GM23338 (cell line): ENCODE results near the gene MRPL34. TPM values are rescaled to one million over a fixed set of nuclear protein-coding genes. Genes with fewer than 3 reads are reported as not detected.

Experiments used
- ATAC-seq: fragments of 200-7000 bp; cut with Tn5 transposase; 3 replicates; pipeline ENCODE4 v1.9.1; 2020
- DNase-seq: peaks from one replicate; pipeline ENCODE4 v3.0.0-alpha.2; 2015; ENCODE audit warnings: low spot score
- H2AFZ ChIP-seq: fragments of 200-600 bp; sonication (generic); 2 replicates; pipeline ENCODE4 v1.8.0; 2016; ENCODE audit warnings: antibody characterized with exemption, mild to moderate bottlenecking, moderate library complexity
- H3F3A ChIP-seq: fragments of 200-600 bp; sonication (generic); replicated peaks from 2 replicates; pipeline ENCODE4 v1.8.0; 2017; ENCODE audit warnings: antibody characterized with exemption, mixed run types, low read depth
- H3K27ac ChIP-seq: fragments of 200-600 bp; sonication (generic); 2 replicates; pipeline ENCODE4 v1.6.1; 2016; ENCODE audit warnings: low read depth
- H3K27me3 ChIP-seq: fragments of 200-600 bp; sonication (generic); 2 replicates; pipeline ENCODE4 v1.8.0; 2016; ENCODE audit warnings: mild to moderate bottlenecking, mixed run types, moderate library complexity; ENCODE audit not compliant: insufficient read depth
- H3K36me3 ChIP-seq: fragments of 200-600 bp; sonication (generic); 2 replicates; pipeline ENCODE4 v1.8.0; 2016; ENCODE audit warnings: mild to moderate bottlenecking; ENCODE audit not compliant: insufficient read depth
- H3K4me1 ChIP-seq: fragments of 200-600 bp; sonication (generic); 2 replicates; pipeline ENCODE4 v1.8.0; 2016; ENCODE audit warnings: mild to moderate bottlenecking, moderate library complexity; ENCODE audit not compliant: insufficient read depth
- H3K4me2 ChIP-seq: fragments of 200-600 bp; sonication (generic); 2 replicates; pipeline ENCODE4 v1.7.1; 2017; ENCODE audit warnings: mixed run types
- H3K4me3 ChIP-seq: fragments of 200-600 bp; sonication (generic); 2 replicates; pipeline ENCODE4 v1.6.1; 2016; ENCODE audit warnings: mixed run types
- H3K79me2 ChIP-seq: fragments of 200-600 bp; sonication (generic); replicated peaks from 2 replicates; pipeline ENCODE4 v1.8.0; 2017; ENCODE audit warnings: mild to moderate bottlenecking; ENCODE audit not compliant: insufficient read depth
- H3K9me2 ChIP-seq: fragments of 200-600 bp; sonication (generic); 2 replicates; pipeline ENCODE4 v1.8.0; 2017; ENCODE audit not compliant: insufficient read depth
- H4K20me1 ChIP-seq: fragments of 200-600 bp; sonication (generic); replicated peaks from 2 replicates; pipeline ENCODE4 v1.8.0; 2017; ENCODE audit warnings: mild to moderate bottlenecking; ENCODE audit not compliant: insufficient read depth
- H3K27ac Mint-ChIP-seq: 2 replicates; pipeline ENCODE4 v1.8.0; 2020; ENCODE audit warnings: inconsistent platforms, mild to moderate bottlenecking, moderate library complexity, mixed read lengths
- H3K27me3 Mint-ChIP-seq: 3 replicates; pipeline ENCODE4 v1.8.0; 2022; ENCODE audit warnings: low read depth, mild to moderate bottlenecking, moderate library complexity, mixed read lengths, inconsistent platforms; ENCODE audit not compliant: insufficient read depth, poor library complexity
- H3K36me3 Mint-ChIP-seq: 3 replicates; pipeline ENCODE4 v1.8.0; 2021; ENCODE audit warnings: low read depth, mild to moderate bottlenecking, inconsistent platforms, moderate library complexity, mixed read lengths
- H3K4me1 Mint-ChIP-seq: 3 replicates; pipeline ENCODE4 v1.8.0; 2020; ENCODE audit warnings: mild to moderate bottlenecking, inconsistent platforms, mixed read lengths
- H3K4me3 Mint-ChIP-seq: 3 replicates; pipeline ENCODE4 v1.8.0; 2021; ENCODE audit warnings: moderate library complexity, mild to moderate bottlenecking, inconsistent platforms, mixed read lengths
- H3K9me3 Mint-ChIP-seq: 3 replicates; pipeline ENCODE4 v1.8.0; 2020; ENCODE audit warnings: moderate library complexity, mild to moderate bottlenecking, inconsistent platforms, mixed read lengths
- CREB1 ChIP-seq: fragments of 250-450 bp; sonication (Bioruptor Pico); IDR thresholded peaks from 2 replicates; pipeline ENCODE4 v1.5.0; 2020; ENCODE audit warnings: low read depth, mild to moderate bottlenecking, moderate library complexity
- EZH2phosphoT487 ChIP-seq: fragments of 200-600 bp; sonication (generic); IDR thresholded peaks from one replicate; pipeline ENCODE4 v1.8.1; 2018; ENCODE audit warnings: antibody characterized with exemption; ENCODE audit not compliant: unreplicated experiment
- JUNB ChIP-seq: IDR thresholded peaks from one replicate; pipeline ENCODE4 v1.6.1; 2016; ENCODE audit warnings: antibody characterized with exemption; ENCODE audit not compliant: unreplicated experiment
- REST ChIP-seq: IDR thresholded peaks from one replicate; pipeline ENCODE4 v1.6.1; 2018; ENCODE audit warnings: antibody characterized with exemption; ENCODE audit not compliant: unreplicated experiment
- STAT1 ChIP-seq: IDR thresholded peaks from one replicate; pipeline ENCODE4 v1.6.1; 2016; ENCODE audit warnings: antibody characterized with exemption; ENCODE audit not compliant: unreplicated experiment
- ZNF331 ChIP-seq: fragments of 250-450 bp; sonication (Bioruptor Pico); IDR thresholded peaks from 2 replicates; pipeline ENCODE4 v1.5.0; 2020; ENCODE audit warnings: low read depth, mild to moderate bottlenecking, moderate library complexity
- polyA plus RNA-seq: library from polyadenylated mRNA; unstranded; fragments of >200 nt; fragmentation: Nextera tagmentation; extraction: Ambion mirVana; gene quantifications from 2 replicates; pipeline ENCODE4 v1.2.1, GENCODE V29; 2016
- total RNA-seq: library from RNA; depleted of rRNA; stranded (reverse); fragments of >200 nt; shearing (Covaris generic); gene quantifications from 2 replicates; pipeline ENCODE4 v1.2.3, GENCODE V29; 2014

MRPL34 gene
- total and polyA plus RNA-seq, 2 experiments from 2014 or later = 59.9 to 266 TPM

- no peak overlapping the region for H3K4me2 ChIP-seq
These were observed 6.8 kb downstream of the MRPL34 start for GRCh38 chr19:17312189-17313113.

GRCh38 chr19:17314007-17314593 is 8.4 kb downstream of the MRPL34 start:
- ATAC-seq (no peak), DNase-seq (no peak)
- peaks cover 10% of the 10 kb centered on the region; the same call in 1 of the 2 replicates for H3K36me3 ChIP-seq
- H3K79me2 ChIP-seq = peaks cover 25% of the 10 kb centered on the region
- H3K27me3 ChIP-seq = no peaks in the 10 kb centered on the region
- H3K27ac ChIP-seq = no peak overlapping the region
- peaks cover 9% of the 10 kb centered on the region for H3K4me1 ChIP-seq
- Mint-ChIP-seq H3K27me3 (peaks cover 18% of the 10 kb centered on the region), H3K27ac (no peak overlapping the region), H3K36me3 (peaks cover 39% of the 10 kb centered on the region), H3K4me3 (no peak overlapping the region), H3K9me3 (no peaks in the 10 kb centered on the region; the same call in 2 of the 3 replicates), H3K4me1 (peaks cover 12% of the 10 kb centered on the region)
- peaks cover 16% of the 10 kb centered on the region for H4K20me1 ChIP-seq
- TF ChIP-seq REST = no peak
- H3K4me2 ChIP-seq = no peak overlapping the region
- H3K4me3 ChIP-seq = no peak overlapping the region
- H2AFZ ChIP-seq = no peak overlapping the region
- peaks cover 8% of the 10 kb centered on the region; the same call in 1 of the 2 replicates for H3F3A ChIP-seq
- no peaks in the 10 kb centered on the region for H3K9me2 ChIP-seq

More at GRCh38 chr19:17312189-17313113, 6.8 kb downstream of the MRPL34 start:
- ATAC-seq (no peak), DNase-seq (no peak)
- Histone ChIP-seq H3K4me3 (no peak overlapping the region), H3K27ac (no peak overlapping the region), H3K27me3 (no peaks in the 10 kb centered on the region), H4K20me1 (peaks cover 16% of the 10 kb centered on the region), H3F3A (peaks cover 14% of the 10 kb centered on the region), H3K79me2 (peaks cover 25% of the 10 kb centered on the region), H2AFZ (no peak overlapping the region), H3K4me1 (peaks cover 12% of the 10 kb centered on the region), H3K36me3 (peaks cover 10% of the 10 kb centered on the region; the same call in 1 of the 2 replicates), H3K9me2 (no peaks in the 10 kb centered on the region)
- Mint-ChIP-seq H3K36me3 (peaks cover 42% of the 10 kb centered on the region), H3K4me3 (no peak overlapping the region; the same call in 2 of the 3 replicates), H3K9me3 (no peaks in the 10 kb centered on the region; the same call in 2 of the 3 replicates), H3K27ac (no peak overlapping the region), H3K27me3 (peaks cover 20% of the 10 kb centered on the region), H3K4me1 (peaks cover 16% of the 10 kb centered on the region)
- TF ChIP-seq CREB1 (CRISPR knock-in tag) (no peak), REST (no peak), JUNB (no peak), EZH2phosphoT487 (no peak), ZNF331 (CRISPR knock-in tag) (no peak), STAT1 (no peak)
